ENCODE measurements around the gene RMND1. TPM values are rescaled to one million over a fixed set of nuclear protein-coding genes. Genes with fewer than 3 reads are reported as not detected.
"Not testable (repeated sequence)": the region's sequence is repeated elsewhere in the genome, so short reads cannot be mapped to it uniquely, and the experiment has no call there.

Gene RMND1
- total RNA-seq, 3 donors from 2014 or later = 16.5 to 25.6 (median 21.0) TPM

DNA sequence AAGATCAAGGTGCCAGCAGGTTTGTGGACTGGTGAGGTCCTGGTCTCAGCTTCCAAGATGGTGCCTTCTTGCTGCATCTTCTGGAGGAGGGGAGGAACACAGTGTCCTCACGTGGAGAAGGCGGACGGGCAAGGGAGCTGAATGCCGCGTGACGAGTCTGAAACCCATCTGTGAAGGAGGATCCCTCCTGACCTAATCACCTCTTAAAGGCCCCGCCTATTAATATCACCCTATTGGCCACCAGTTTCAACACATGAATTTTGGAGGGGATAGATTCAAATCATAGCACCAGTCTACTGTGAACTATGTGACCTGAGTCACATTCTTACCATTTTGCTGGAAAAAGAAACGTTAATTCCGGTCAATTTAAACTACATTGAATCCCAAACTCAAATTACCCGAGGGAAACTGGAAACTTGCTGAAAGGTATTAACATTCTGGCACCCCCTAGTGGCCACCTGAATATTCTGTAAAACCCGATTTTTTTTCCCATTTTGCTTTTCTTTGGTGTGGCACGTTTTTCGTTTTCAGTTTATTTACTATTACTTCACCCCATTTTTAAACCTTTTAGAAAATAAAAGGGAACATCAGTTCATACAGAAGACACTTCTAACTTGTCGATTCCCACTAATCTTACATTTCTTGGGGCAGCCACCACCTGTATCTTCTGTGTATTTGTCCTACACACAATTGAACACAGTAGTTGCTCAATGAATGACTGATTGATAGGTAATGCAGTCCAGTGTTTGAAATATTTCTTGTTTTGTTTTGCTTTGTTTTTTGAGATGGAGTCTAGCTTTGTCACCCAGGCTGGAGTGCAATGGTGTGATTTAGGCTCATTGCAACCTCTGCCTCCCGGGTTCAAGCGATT is 24.0 kb upstream of the RMND1 start:
- TF ChIP-seq, protein P1, sequence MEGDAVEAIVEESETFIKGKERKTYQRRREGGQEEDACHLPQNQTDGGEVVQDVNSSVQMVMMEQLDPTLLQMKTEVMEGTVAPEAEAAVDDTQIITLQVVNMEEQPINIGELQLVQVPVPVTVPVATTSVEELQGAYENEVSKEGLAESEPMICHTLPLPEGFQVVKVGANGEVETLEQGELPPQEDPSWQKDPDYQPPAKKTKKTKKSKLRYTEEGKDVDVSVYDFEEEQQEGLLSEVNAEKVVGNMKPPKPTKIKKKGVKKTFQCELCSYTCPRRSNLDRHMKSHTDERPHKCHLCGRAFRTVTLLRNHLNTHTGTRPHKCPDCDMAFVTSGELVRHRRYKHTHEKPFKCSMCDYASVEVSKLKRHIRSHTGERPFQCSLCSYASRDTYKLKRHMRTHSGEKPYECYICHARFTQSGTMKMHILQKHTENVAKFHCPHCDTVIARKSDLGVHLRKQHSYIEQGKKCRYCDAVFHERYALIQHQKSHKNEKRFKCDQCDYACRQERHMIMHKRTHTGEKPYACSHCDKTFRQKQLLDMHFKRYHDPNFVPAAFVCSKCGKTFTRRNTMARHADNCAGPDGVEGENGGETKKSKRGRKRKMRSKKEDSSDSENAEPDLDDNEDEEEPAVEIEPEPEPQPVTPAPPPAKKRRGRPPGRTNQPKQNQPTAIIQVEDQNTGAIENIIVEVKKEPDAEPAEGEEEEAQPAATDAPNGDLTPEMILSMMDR (IDR thresholded peaks at IDR 0.05) = peak; percentile 61
- intact Hi-C loops (cut with DNase I, micrococcal nuclease) = no loop called here
- Histone ChIP-seq H3K4me3 (no peak overlapping the region), H3K36me3 (ENCODE audit: low read depth) (no peaks in the 10 kb centered on the region), H3K9me3 (no peaks in the 10 kb centered on the region), H3K4me1 (ENCODE audit: low read depth) (no peaks in the 10 kb centered on the region)
- DNase-seq (peak in 1 of 3 donors; percentile 71), ATAC-seq (peak; percentile 38)

DNA sequence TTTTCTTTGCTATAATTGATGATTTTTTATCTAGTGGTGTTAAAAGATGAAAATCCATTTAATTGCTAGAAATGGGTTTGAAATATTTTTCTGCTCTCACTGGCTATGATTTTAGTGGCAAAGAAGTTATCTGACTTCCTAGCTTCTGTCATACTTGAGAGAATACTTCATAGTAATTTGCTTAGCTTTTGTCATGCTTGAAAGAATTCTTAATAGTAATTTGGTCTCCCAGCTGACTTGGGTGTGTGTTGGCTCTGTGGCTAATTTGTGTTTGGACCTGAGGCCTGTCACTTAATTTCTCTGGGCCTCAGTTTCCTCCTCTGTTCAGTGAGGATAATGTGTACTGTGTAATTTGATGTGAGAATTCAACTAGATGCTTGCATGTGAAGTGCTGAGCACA is 12.8 kb upstream of the RMND1 start:
- TF ChIP-seq, protein P1 (IDR thresholded peaks at IDR 0.05) = no peak
- no peaks in the 10 kb centered on the region for H3K9me3 ChIP-seq
- no peak overlapping the region for H3K4me3 ChIP-seq
- no peaks in the 10 kb centered on the region for H3K4me1 ChIP-seq (ENCODE audit: low read depth)
- DNase-seq = no peak
- intact Hi-C loops (cut with DNase I, micrococcal nuclease) = no loop called here
- no peaks in the 10 kb centered on the region for H3K36me3 ChIP-seq (ENCODE audit: low read depth)
- no peak for ATAC-seq

DNA sequence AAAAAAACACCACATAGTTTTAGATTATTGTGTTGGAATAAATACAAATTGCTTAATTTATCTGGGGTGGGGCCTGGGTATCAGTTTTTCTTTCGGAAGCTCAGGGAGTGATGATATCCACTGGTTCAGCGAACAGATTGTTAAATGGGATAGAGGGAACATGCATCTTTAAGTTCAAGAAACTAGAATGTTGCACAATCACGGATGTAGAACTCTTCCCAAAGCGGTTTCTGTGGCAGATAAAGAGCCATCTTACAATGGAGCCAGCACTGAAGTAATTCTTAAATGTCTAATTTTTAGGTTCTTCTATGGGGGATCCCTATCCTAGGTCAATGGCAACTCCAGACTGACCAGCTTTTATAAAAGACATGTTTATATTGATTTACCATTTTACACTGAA is 9.7 kb upstream of the RMND1 start:
- intact Hi-C loops (cut with DNase I, micrococcal nuclease) = no loop called here
- ATAC-seq (no peak), DNase-seq (no peak)
- TF ChIP-seq, protein P1 (IDR thresholded peaks at IDR 0.05) = no peak
- Histone ChIP-seq H3K9me3 (no peaks in the 10 kb centered on the region), H3K4me3 (no peak overlapping the region), H3K4me1 (ENCODE audit: low read depth) (no peaks in the 10 kb centered on the region), H3K36me3 (ENCODE audit: low read depth) (peaks cover 8% of the 10 kb centered on the region)

DNA sequence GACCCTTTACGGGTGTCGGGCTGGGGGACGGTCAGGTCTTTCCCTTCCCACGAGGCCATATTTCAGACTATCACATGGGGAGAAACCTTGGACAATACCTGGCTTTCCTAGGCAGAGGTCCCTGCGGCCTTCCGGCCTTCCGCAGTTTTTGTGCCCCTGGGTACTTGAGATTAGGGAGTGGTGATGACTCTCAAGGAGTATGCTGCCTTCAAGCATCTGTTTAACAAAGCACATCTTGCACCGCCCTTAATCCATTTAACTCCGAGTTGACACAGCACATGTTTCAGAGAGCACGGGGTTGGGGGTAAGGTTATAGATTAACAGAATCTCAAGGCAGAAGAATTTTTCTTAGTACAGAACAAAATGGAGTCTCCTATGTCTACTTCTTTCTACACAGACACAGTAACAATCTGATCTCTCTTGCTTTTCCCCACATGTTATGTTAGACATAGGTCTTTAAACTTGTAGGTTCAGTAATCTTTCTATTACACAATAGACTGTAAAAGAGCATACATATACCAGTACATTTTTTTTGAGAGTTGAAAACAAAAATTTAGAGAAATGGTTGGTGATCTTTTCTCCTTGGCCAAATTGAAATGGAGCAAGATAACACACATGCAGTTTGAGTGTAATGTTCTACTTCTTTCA is 3.9 kb upstream of the RMND1 start:
- intact Hi-C loops (cut with DNase I, micrococcal nuclease); H3K4me3 ChIP-seq; DNase-seq; H3K9me3 ChIP-seq; ATAC-seq: not testable (repeated sequence)
- Histone ChIP-seq H3K4me1 (ENCODE audit: low read depth) (peaks cover 15% of the 10 kb centered on the region), H3K36me3 (ENCODE audit: low read depth) (peaks cover 13% of the 10 kb centered on the region)

DNA sequence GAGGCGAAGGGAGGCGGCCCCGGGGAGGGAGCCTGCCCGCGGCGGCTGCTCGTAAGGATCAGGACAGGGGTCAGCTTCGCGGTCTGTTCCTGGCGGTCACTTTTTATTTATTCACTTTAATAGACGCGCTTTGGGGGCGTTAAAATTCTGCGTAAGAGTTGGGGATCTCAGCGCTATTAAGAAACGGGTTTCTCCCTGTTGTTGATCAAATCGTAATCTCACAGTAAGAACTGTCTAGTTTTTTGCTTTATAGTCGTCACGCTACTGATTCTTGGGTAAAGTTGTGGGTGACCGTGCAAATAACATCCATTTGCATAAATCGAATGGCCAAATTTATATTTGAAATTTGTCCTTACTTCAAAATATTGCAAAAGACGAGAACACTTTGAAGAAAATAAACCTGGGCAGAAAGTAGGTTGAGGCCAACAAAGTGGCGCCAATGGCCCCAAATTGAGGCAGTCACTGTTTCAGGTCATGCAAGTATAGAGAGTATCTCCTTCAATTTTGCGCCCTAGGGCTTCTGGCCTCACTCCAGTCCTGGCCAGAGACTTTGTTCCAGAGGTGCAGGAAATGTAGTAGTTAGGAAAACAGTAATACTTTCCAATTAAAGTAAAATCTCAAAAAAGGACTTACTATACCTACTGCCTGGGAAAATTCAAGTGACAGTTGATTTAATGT is 963 bp upstream of the RMND1 start:
- H3K9me3 ChIP-seq = no peaks in the 10 kb centered on the region
- H3K4me3 ChIP-seq = peak overlapping the region; percentile 79
- no peak for ATAC-seq
- peaks cover 5% of the 10 kb centered on the region for H3K36me3 ChIP-seq (ENCODE audit: low read depth)
- intact Hi-C loops (cut with DNase I, micrococcal nuclease) = no loop called here
- H3K4me1 ChIP-seq (ENCODE audit: low read depth) = peaks cover 16% of the 10 kb centered on the region
- DNase-seq = peak in 2 of 3 donors; percentile 46 to 47
- TF ChIP-seq, protein P1 (IDR thresholded peaks at IDR 0.05) = no peak
